ENCODE results near the gene BAHD1.

DNA sequence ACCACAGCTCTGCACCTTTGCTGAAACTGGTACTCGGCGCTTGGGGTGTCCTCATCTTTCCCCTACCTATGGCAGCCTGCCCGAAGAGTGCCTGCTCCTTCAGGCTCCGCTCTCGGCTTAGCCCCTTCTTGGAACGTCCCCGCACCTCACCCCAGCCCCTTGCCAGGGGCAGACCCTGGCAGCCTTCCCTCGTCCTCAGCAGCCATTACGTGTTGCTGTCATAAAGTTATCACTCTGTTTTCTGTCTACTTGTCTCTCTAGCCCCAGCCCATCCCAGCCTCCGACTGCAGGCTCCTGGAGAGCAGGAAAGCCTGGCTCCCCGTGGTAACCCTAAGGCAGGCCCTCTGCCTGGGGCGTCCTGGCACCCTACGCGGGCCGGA, 5.1 kb upstream of the BAHD1 start:
- TF ChIP-seq, protein P1, sequence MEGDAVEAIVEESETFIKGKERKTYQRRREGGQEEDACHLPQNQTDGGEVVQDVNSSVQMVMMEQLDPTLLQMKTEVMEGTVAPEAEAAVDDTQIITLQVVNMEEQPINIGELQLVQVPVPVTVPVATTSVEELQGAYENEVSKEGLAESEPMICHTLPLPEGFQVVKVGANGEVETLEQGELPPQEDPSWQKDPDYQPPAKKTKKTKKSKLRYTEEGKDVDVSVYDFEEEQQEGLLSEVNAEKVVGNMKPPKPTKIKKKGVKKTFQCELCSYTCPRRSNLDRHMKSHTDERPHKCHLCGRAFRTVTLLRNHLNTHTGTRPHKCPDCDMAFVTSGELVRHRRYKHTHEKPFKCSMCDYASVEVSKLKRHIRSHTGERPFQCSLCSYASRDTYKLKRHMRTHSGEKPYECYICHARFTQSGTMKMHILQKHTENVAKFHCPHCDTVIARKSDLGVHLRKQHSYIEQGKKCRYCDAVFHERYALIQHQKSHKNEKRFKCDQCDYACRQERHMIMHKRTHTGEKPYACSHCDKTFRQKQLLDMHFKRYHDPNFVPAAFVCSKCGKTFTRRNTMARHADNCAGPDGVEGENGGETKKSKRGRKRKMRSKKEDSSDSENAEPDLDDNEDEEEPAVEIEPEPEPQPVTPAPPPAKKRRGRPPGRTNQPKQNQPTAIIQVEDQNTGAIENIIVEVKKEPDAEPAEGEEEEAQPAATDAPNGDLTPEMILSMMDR (IDR thresholded peaks at IDR 0.05) = no peak
- TF ChIP-seq POLR2A (IDR thresholded peaks at IDR 0.05) = no peak
